GM23248 (cell line): ENCODE data around the gene SAG.

Experiments
- EZH2 ChIP-seq: fragments of 200-600 bp; sonication (generic); IDR thresholded peaks from 2 replicates; pipeline ENCODE4 v1.6.1; 2018; ENCODE audit warnings: antibody characterized with exemption, mild to moderate bottlenecking; ENCODE audit not compliant: insufficient read depth, poor library complexity, severe bottlenecking
- EZH2phosphoT487 ChIP-seq: fragments of 200-600 bp; sonication (generic); IDR thresholded peaks from 2 replicates; pipeline ENCODE4 v1.6.1; 2018; ENCODE audit warnings: antibody characterized with exemption, moderate library complexity, mild to moderate bottlenecking, low read depth; ENCODE audit not compliant: insufficient read depth

DNA sequence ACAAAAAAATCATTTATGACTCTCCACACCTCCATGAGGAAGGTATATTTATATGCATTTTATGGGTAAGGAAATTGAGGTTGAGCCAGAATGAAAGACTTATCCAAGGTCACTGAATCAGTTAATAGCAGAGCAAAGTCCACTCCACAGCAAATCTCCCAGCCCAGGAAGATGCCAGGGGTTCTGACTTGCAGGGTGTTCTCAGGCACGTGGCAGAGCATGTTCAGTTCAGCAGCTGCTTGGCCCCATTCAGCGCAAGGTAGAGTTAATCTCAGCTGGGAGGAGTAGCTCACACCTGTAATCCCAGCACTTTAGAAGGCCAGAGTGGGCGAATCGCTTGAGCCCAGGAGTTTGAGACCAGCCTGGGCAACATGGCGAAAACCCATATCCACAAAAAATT, 28.9 kb downstream of the SAG start:
- no peak for TF ChIP-seq EZH2
- TF ChIP-seq EZH2phosphoT487: no peak
